ENCODE results near the gene CETP.

CETP gene

DNA sequence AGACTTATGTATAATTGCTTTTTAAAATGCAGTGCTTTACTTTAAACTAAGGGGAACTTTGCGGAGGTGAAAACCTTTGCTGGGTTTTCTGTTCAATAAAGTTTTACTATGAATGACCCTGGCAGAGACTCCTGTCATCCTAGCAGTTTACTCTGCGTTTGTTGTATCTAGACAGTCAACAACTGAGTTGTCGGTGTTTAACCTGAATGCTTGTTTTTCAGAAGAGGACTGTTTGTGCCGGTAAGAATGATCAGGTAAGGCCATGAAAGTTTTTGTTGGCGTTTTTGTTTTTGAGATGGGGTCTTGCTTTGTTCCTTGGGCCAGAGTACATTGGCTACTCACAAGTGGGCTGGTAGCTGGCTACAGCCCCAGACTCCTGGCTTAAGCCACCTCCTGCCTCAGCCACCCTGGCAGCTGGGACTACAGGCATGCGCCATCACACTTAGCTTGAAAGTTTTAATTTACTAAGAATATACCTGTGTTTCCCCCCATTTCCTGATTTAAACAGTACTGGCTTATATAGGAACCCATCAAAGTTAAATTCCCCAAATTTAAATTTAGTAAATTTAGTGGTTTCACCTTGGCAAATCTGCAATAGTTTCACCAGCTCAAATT, 17.9 kb upstream of the CETP start:
- no peaks in the 10 kb centered on the region for H3K9me3 ChIP-seq (ENCODE audit: control insufficient read depth, insufficient read depth, low read length)
- H3K36me3 ChIP-seq (ENCODE audit: insufficient read depth, low read length), result peaks cover 52% of the 10 kb centered on the region
- H3K4me1 ChIP-seq (ENCODE audit: insufficient read depth, low read length), result no peaks in the 10 kb centered on the region
- no peak overlapping the region for H3K9ac ChIP-seq (ENCODE audit: low read depth, low read length)

DNA sequence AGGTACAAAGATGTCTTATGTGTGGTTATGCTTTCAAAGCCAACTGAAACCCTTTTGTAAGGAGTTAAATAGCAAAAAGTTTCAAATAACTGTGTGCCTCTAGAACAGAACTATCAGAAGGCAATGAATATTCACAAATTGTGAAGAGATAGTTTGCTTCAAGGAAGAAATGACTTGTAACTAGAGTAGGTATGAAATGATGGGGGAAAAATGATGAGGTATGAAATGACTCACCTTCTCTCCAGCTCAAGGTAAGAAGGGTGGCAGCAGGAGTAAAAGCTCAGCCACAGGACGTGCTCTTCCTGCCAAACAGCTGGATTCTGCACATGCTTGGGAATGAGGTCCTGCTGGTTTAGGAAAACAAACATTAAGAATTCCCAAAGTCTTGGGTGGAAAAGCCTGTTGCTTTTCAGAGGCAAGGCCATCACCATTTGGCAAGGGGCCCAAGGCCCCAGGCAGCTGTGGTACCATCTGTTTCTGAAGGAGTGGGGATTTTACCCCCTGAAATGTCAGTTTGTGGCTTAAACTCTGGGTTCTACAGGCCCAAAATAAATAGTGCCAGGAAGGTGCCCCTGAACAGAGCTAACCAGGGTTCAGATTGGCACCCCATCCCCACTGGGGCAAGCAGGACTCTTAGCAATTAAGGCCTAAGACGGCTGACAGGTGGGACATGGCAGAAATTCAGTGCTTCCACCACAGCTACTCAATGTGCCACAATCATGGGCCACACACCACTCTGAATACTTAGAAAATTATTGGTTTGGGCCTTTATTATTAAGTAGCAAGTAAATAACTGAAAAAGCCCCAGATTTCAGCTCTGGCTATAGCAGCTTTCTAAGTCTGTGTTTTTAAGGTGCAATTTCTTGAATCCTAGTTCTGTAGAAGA, 16.6 kb upstream of the CETP start:
- Histone ChIP-seq H3K4me1 (ENCODE audit: insufficient read depth, low read length) (no peaks in the 10 kb centered on the region), H3K36me3 (ENCODE audit: insufficient read depth, low read length) (peaks cover 39% of the 10 kb centered on the region), H3K9ac (ENCODE audit: low read depth, low read length) (no peak overlapping the region), H3K9me3 (ENCODE audit: control insufficient read depth, insufficient read depth, low read length) (no peaks in the 10 kb centered on the region)

DNA sequence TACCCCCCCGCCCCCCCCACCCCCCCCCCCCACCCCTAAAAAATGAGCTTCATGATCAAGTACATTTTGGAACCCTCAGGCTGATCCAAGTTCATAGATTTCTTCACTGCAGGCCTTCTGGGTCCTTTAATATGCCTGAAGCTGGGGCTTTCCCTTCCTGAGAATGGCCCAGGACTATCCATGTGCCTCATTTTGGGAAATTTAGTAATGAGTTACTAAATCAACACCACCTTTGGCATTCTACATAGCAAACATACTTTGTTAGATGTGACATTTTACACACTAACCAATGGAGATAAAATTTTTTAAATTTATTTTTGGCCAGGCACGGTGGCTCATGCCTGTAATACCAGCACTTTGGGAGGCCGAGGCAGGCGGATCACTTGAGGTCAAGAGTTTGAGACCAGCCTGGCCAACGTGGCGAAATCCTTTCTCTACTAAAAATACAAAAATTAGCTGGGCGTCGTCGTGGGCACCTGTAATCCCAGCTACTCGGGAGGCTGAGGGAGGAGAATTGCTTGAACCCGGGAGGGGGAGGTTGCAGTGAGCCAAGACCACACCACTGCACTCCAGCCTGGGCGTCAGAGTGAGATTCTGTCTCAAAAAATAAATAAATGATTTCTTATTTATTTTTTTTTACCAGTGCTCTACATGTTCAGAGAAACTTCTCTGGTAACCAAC, 15.8 kb upstream of the CETP start:
- H3K36me3 ChIP-seq (ENCODE audit: insufficient read depth, low read length), result peaks cover 33% of the 10 kb centered on the region
- H3K9ac ChIP-seq (ENCODE audit: low read depth, low read length), result no peak overlapping the region
- no peaks in the 10 kb centered on the region for H3K9me3 ChIP-seq (ENCODE audit: control insufficient read depth, insufficient read depth, low read length)
- H3K4me1 ChIP-seq (ENCODE audit: insufficient read depth, low read length), result no peaks in the 10 kb centered on the region

DNA sequence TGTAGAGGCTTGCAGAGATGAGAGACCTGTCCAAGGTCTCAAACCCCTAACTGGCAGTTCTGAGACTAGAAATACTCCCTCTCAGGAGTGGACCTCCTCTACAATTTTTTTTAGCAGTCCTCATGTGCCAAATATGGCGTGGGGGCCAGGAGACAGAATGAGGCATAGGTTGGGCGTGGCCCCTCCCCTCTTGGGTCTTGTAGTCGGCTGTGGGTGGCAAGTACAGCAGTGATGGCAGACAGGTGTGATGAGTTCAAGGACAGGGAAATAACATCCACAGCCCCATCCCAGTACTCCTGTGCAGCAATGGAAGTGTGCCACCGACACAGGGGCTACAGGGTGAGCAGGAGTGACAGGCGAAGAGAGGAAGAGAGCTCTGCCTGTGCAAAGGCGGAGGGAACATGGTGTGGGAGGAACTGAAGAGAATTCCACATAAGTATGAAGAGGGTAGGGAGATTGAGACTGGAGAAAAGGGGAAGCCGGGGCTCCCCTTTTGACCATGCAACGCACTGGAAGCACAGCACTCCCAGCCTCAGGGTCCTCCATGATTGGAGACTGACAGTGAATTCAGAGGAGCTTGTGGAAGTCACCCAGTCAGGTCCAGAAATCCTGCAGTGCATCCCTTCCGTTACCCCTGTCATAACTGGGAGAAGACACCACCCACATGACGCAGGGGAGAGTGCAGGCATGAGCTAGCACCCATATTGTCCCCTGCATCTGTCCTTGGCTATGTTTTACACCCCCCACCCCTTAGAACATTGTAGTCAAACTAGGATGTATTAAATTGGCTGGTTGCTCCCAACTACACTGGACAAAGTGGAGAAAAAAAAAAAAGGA, 14.8 kb upstream of the CETP start:
- no peak overlapping the region for H3K9ac ChIP-seq (ENCODE audit: low read depth, low read length)
- peaks cover 24% of the 10 kb centered on the region for H3K36me3 ChIP-seq (ENCODE audit: insufficient read depth, low read length)
- H3K4me1 ChIP-seq (ENCODE audit: insufficient read depth, low read length), result no peaks in the 10 kb centered on the region
- no peaks in the 10 kb centered on the region for H3K9me3 ChIP-seq (ENCODE audit: control insufficient read depth, insufficient read depth, low read length)

DNA sequence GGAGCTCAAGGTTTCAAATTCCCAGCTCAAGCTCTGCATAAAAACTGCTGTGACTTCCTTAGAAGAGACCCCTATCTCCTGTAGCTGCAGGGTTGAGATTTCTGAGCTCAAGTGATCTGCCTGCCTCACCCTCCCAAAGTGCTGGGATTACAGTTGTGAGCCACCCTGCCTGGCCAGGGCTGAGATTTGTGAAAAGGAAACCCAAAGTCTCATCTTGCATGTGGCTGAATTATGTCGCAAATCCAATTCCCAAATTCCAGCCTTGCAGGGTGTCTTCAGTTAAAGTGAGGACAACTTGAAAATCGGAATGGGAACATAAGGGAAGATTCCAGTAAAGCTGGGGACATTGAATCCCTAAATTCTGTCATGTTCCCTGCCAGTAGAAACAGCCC, 14.2 kb upstream of the CETP start:
- Histone ChIP-seq H3K9ac (ENCODE audit: low read depth, low read length) (no peak overlapping the region), H3K9me3 (ENCODE audit: control insufficient read depth, insufficient read depth, low read length) (no peaks in the 10 kb centered on the region), H3K36me3 (ENCODE audit: insufficient read depth, low read length) (peaks cover 19% of the 10 kb centered on the region), H3K4me1 (ENCODE audit: insufficient read depth, low read length) (no peaks in the 10 kb centered on the region)

DNA sequence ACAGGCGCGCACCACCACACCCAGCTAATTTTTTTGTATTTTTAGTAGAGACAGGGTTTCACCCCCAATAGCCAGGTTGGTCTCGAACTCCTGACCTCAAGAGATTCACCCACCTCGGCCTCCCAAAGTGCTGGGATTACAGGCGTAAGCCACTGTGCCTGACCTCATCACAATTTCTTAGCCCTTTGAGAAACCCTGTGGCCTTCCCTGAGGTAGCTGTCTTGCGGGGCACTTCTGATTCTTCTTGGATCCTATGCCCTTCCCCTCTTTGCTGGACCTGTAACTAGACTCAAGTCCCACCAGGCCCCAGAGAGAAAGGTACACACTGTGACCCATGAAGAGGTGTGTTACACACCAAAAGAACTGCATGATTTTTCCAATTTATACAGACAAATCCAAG, 13.5 kb upstream of the CETP start:
- Histone ChIP-seq H3K9me3 (ENCODE audit: control insufficient read depth, insufficient read depth, low read length) (no peaks in the 10 kb centered on the region), H3K36me3 (ENCODE audit: insufficient read depth, low read length) (peaks cover 18% of the 10 kb centered on the region), H3K4me1 (ENCODE audit: insufficient read depth, low read length) (no peaks in the 10 kb centered on the region), H3K9ac (ENCODE audit: low read depth, low read length) (no peak overlapping the region)

DNA sequence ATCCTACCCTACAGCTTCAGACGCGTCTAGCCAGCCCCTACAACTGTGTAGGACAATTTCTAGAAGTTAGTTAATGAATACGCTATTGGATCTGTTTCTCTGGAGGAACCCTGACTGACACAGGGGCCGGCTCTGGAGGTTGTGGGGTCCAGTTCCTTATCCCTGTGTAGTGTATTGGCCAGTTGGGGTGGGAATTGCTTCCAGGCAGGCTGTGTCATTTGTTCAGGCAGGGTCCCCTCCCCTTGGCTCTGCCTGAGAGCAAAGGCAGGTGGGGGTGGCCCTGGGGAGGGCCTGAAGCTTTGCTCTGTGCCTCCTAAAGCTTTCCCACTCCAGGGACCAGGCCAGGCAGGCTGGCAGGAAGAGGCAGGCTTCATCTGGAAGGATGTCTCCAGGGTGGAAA, 11.7 kb upstream of the CETP start:
- no peaks in the 10 kb centered on the region for H3K9me3 ChIP-seq (ENCODE audit: control insufficient read depth, insufficient read depth, low read length)
- no peaks in the 10 kb centered on the region for H3K4me1 ChIP-seq (ENCODE audit: insufficient read depth, low read length)
- H3K36me3 ChIP-seq (ENCODE audit: insufficient read depth, low read length), result peaks cover 4% of the 10 kb centered on the region; the same call in 1 of the 2 replicates
- no peak overlapping the region for H3K9ac ChIP-seq (ENCODE audit: low read depth, low read length)

DNA sequence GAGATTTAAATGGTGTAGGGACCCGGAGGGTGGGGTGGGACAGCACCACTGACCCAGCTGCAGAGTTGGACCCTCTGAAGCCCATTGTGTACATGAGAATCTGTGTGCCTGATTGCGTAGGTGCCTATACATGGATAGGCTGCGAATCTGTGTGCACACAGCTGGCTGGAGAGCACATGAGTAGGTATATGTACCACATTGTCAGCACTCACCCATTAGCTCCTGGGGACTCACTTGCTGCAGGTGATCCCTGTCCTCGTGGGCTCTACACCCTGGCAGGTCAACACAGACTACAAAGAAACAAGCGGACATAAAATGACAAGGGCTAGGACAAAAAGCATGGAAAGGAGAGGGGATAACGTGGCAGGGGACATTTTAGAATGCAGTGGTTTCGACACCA, 11.3 kb upstream of the CETP start:
- Histone ChIP-seq H3K4me1 (ENCODE audit: insufficient read depth, low read length) (no peaks in the 10 kb centered on the region), H3K9ac (ENCODE audit: low read depth, low read length) (no peak overlapping the region), H3K9me3 (ENCODE audit: control insufficient read depth, insufficient read depth, low read length) (no peaks in the 10 kb centered on the region), H3K36me3 (ENCODE audit: insufficient read depth, low read length) (no peaks in the 10 kb centered on the region)

DNA sequence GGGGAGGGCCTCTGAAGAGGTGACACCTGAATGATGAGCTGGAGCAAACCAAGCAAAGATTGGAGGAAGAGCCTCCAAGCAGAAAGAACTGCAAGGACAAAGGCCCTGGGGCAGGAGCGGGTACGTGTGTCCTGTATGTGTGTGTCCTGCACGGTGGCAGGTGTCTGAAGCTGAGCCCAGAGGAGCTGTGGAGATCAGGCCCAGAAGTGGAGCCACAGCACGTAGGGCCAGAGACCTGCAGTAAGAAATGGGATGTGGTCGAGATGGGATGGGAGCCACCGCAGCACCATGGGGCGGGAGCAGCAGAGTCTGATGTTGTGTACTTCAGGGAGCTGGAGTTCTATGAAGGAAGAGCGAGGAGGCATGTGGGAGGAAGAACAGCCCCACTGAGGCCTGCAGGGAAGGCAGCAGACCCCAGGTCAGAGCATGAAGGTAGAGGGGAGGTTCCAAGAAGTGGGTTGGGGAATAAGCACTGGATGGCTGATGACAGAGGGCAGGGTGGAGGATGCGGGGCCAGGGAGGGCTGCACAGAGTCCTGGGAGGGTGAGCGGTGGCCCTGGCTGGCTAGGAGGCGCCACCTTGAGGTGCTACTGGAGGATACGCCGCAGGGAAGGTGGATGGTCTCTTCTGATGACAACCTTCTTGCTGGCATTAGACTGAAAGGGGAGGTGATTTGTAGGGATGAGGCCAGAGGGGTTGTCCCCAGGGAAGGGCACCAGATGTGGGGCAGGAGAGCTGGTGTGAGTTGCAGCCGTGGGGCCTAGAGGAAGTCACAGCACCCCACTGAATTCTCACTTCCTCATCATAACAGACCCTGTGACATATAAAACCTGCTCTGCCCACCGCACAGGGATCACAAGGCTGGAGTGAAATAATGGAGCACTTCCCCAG, 10.6 kb upstream of the CETP start:
- Histone ChIP-seq H3K36me3 (ENCODE audit: insufficient read depth, low read length) (no peaks in the 10 kb centered on the region), H3K9me3 (ENCODE audit: control insufficient read depth, insufficient read depth, low read length) (no peaks in the 10 kb centered on the region), H3K9ac (ENCODE audit: low read depth, low read length) (no peak overlapping the region), H3K4me1 (ENCODE audit: insufficient read depth, low read length) (no peaks in the 10 kb centered on the region)

DNA sequence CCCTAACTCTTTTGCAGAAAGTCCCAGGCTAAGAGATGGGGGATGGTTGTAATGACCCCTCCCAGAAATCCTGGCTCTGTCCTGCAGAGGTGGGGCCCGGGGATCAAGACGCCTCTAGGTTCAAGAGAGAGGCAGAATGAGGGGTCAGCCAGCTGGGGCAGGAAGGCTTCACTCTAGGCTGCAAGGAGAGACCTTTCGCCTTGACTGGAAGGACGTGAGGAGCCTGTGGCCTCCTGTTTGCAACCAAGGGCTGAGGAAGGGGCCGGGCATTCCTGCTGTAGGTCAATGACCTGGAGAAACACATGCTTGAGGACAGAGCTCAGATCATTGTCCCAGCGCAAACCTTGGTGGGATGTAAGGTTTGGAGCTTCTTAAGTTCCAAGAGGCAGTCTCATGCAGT, 8.7 kb upstream of the CETP start:
- Histone ChIP-seq H3K36me3 (ENCODE audit: insufficient read depth, low read length) (no peaks in the 10 kb centered on the region), H3K4me1 (ENCODE audit: insufficient read depth, low read length) (no peaks in the 10 kb centered on the region), H3K9me3 (ENCODE audit: control insufficient read depth, insufficient read depth, low read length) (no peaks in the 10 kb centered on the region), H3K9ac (ENCODE audit: low read depth, low read length) (no peak overlapping the region)

DNA sequence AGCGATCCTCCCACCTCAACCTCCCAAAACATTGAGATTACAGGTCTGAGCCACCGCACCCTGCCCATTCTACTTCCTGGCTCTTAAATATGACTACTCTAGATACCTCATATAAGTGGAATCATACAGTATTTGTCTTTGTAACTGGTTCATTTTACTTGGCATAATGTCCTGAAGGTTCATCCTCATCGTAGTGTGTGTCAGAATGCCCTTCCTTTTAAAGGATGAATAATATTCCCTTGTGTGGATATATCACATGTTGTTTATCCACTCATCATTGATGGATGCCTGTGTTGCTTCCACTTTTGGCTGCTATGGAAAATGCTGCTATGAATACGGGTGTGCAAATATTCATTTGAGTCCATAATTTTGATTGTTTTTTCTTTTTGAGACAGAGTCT, 5.7 kb upstream of the CETP start:
- Histone ChIP-seq H3K9me3 (ENCODE audit: control insufficient read depth, insufficient read depth, low read length) (no peaks in the 10 kb centered on the region), H3K36me3 (ENCODE audit: insufficient read depth, low read length) (no peaks in the 10 kb centered on the region), H3K4me1 (ENCODE audit: insufficient read depth, low read length) (no peaks in the 10 kb centered on the region), H3K9ac (ENCODE audit: low read depth, low read length) (no peak overlapping the region)

DNA sequence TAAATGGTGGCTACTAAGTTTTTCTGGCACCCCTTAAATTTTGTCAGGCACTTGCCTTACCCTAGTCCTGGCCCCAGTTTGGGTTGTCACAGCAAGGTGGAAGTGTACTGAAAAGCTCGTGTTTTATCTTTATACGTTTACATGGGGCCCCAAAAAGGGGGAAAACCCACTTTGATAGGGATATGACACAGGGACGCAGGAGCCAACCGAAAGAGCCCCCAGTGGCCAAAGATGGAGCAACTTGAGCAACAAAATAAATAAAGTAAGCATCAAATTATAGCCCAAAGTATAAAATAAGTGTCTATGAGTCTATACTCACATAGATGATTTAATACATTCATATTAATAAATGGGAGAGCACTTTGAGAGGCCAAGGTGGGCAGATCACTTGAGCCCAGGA, 5.0 kb upstream of the CETP start:
- no peaks in the 10 kb centered on the region for H3K9me3 ChIP-seq (ENCODE audit: control insufficient read depth, insufficient read depth, low read length)
- H3K9ac ChIP-seq (ENCODE audit: low read depth, low read length), result no peak overlapping the region
- H3K36me3 ChIP-seq (ENCODE audit: insufficient read depth, low read length), result no peaks in the 10 kb centered on the region
- H3K4me1 ChIP-seq (ENCODE audit: insufficient read depth, low read length), result no peaks in the 10 kb centered on the region

DNA sequence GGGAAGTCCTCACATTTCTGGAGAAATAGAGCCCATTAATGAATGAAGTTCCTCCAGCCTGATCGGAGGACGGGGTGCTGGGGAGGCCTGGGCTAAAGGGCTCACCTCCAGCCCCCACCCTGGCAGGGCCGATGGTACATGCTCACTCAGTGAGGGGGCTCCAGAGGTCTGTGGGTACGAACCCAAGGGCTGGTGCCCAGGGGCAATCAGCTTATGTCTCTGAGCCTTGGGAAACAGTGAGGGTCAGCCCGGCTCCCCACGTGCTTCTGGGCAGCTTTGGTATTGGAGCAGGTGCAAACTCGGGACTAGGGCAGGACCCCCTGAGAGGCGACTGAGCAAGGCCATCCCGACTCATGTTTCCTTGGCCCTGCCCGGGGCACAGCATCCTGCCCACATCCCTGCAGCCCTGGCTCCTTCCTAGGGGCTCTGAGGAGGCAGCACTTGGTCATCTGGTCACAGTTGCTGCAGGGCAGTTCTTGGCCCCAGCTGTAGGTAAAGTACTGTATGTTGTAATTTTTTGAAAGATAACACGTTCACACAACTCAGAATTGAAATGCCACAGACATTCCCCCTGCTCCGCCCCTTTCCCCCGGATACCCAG, 969 bp upstream of the CETP start:
- Histone ChIP-seq H3K4me1 (ENCODE audit: insufficient read depth, low read length) (no peaks in the 10 kb centered on the region; the same call in 1 of the 2 replicates), H3K9ac (ENCODE audit: low read depth, low read length) (no peak overlapping the region), H3K9me3 (ENCODE audit: control insufficient read depth, insufficient read depth, low read length) (no peaks in the 10 kb centered on the region), H3K36me3 (ENCODE audit: insufficient read depth, low read length) (no peaks in the 10 kb centered on the region)
